Immature natural killer cell (primary cell): ENCODE results near the gene CSNK2A1. TPM values are rescaled to one million over a fixed set of nuclear protein-coding genes. Genes with fewer than 3 reads are reported as not detected.

Experiments
- DNase-seq, 3 donors: peaks; one replicate each; pipeline ENCODE4 v3.0.0; 2022; ENCODE audit warnings: mixed read lengths in 1 of 3
- H3K27ac Mint-ChIP-seq, 6 donors: one replicate each; pipeline ENCODE4 v1.8.0; 2020; ENCODE audit warnings: mixed read lengths in 6 of 6, mild to moderate bottlenecking in 5 of 6, inconsistent platforms in 4 of 6, moderate library complexity in 3 of 6
- H3K27me3 Mint-ChIP-seq, 3 donors: one replicate each; pipeline ENCODE4 v1.8.0; 2020 to 2021; ENCODE audit warnings: low read depth in 3 of 3, mild to moderate bottlenecking in 3 of 3, mixed read lengths in 3 of 3, moderate library complexity in 3 of 3, inconsistent platforms in 1 of 3
- H3K36me3 Mint-ChIP-seq, 3 donors: one replicate each; pipeline ENCODE4 v1.8.0; 2020; ENCODE audit warnings: mixed read lengths in 3 of 3, inconsistent platforms in 2 of 3, mild to moderate bottlenecking in 2 of 3
- H3K4me1 Mint-ChIP-seq, 2 donors: one replicate each; pipeline ENCODE4 v1.8.0; 2020; ENCODE audit warnings: inconsistent platforms in 2 of 2, mild to moderate bottlenecking in 2 of 2, mixed read lengths in 2 of 2, moderate library complexity in 1 of 2
- H3K4me3 Mint-ChIP-seq, 5 donors: one replicate each; pipeline ENCODE4 v1.8.0; 2020; ENCODE audit warnings: mild to moderate bottlenecking in 5 of 5, mixed read lengths in 5 of 5, inconsistent platforms in 3 of 5, moderate library complexity in 3 of 5
- H3K9me3 Mint-ChIP-seq, 6 donors: one replicate each; pipeline ENCODE4 v1.8.0; 2020; ENCODE audit warnings: mild to moderate bottlenecking in 6 of 6, mixed read lengths in 6 of 6, inconsistent platforms in 4 of 6, moderate library complexity in 3 of 6
- polyA plus RNA-seq, 3 donors: library from polyadenylated mRNA; unstranded; fragments of 300-500 nt; fragmentation: Illumina TruSeq; gene quantifications; one replicate each; pipeline ENCODE4 v1.2.3, GENCODE V29; 2021

CSNK2A1 gene
- polyA plus RNA-seq, 3 donors from 2014 or later: 39.9 to 65.9 (median 60.1) TPM

GRCh38 chr20:574297-574942 is 30.8 kb upstream of the CSNK2A1 start:
- no peak for DNase-seq
- Mint-ChIP-seq H3K4me1 (no peaks in the 10 kb centered on the region), H3K9me3 (no peaks in the 10 kb centered on the region), H3K27me3 (peaks cover 5 to 23% (median 6%) of the 10 kb centered on the region in 3 donors), H3K27ac (no peak overlapping the region), H3K4me3 (no peak overlapping the region), H3K36me3 (no peaks in the 10 kb centered on the region)

- Mint-ChIP-seq H3K27me3 (peaks cover 6 to 24% (median 11%) of the 10 kb centered on the region in 3 donors), H3K4me1 (no peaks in the 10 kb centered on the region), H3K36me3 (no peaks in the 10 kb centered on the region), H3K27ac (no peak overlapping the region), H3K9me3 (no peaks in the 10 kb centered on the region), H3K4me3 (no peak overlapping the region)
- DNase-seq: no peak
Measured at GRCh38 chr20:573414-574296, 30.1 kb upstream of the CSNK2A1 start.

- Mint-ChIP-seq H3K36me3 (no peaks in the 10 kb centered on the region), H3K4me3 (no peak overlapping the region), H3K27ac (peak overlapping the region in 1 of 6 donors; percentile 22), H3K27me3 (peaks cover 6 to 24% (median 11%) of the 10 kb centered on the region in 3 donors), H3K9me3 (no peaks in the 10 kb centered on the region), H3K4me1 (no peaks in the 10 kb centered on the region)
- no peak for DNase-seq
Measured at GRCh38 chr20:572727-573126, 29.1 kb upstream of the CSNK2A1 start.

GRCh38 chr20:571754-572441 is 28.3 kb upstream of the CSNK2A1 start:
- H3K9me3 Mint-ChIP-seq: no peaks in the 10 kb centered on the region
- no peak overlapping the region for H3K27ac Mint-ChIP-seq
- H3K4me1 Mint-ChIP-seq: no peaks in the 10 kb centered on the region
- no peak for DNase-seq
- no peaks in the 10 kb centered on the region for H3K36me3 Mint-ChIP-seq
- H3K4me3 Mint-ChIP-seq: no peak overlapping the region
- peaks cover 6 to 30% (median 17%) of the 10 kb centered on the region in 3 donors for H3K27me3 Mint-ChIP-seq

- Mint-ChIP-seq H3K4me3 (no peak overlapping the region), H3K4me1 (no peaks in the 10 kb centered on the region), H3K36me3 (no peaks in the 10 kb centered on the region), H3K27me3 (peaks cover 5 to 30% (median 15%) of the 10 kb centered on the region in 3 donors), H3K27ac (no peak overlapping the region), H3K9me3 (no peaks in the 10 kb centered on the region)
- no peak for DNase-seq
Measured at GRCh38 chr20:568673-569415, 25.3 kb upstream of the CSNK2A1 start.

- Mint-ChIP-seq H3K9me3 (no peaks in the 10 kb centered on the region), H3K27me3 (peaks cover 3 to 25% (median 15%) of the 10 kb centered on the region in 3 donors), H3K4me1 (no peaks in the 10 kb centered on the region), H3K36me3 (no peaks in the 10 kb centered on the region), H3K4me3 (no peak overlapping the region), H3K27ac (no peak overlapping the region)
- DNase-seq: no peak
Measured at GRCh38 chr20:568097-568652, 24.6 kb upstream of the CSNK2A1 start.

- no peaks in the 10 kb centered on the region for H3K4me1 Mint-ChIP-seq
- no peak overlapping the region for H3K4me3 Mint-ChIP-seq
- no peaks in the 10 kb centered on the region for H3K36me3 Mint-ChIP-seq
- H3K27me3 Mint-ChIP-seq: peaks cover 2 to 13% (median 11%) of the 10 kb centered on the region in 3 donors
- no peak overlapping the region for H3K27ac Mint-ChIP-seq
- H3K9me3 Mint-ChIP-seq: no peaks in the 10 kb centered on the region
- DNase-seq: no peak
Measured at GRCh38 chr20:564192-564591, 20.6 kb upstream of the CSNK2A1 start.

- Mint-ChIP-seq H3K27ac (no peak overlapping the region), H3K4me3 (no peak overlapping the region)
Measured at GRCh38 chr20:563187-563586, 19.6 kb upstream of the CSNK2A1 start.

GRCh38 chr20:562232-562897 is 18.8 kb upstream of the CSNK2A1 start:
- Mint-ChIP-seq H3K4me3 (no peak overlapping the region), H3K9me3 (no peaks in the 10 kb centered on the region), H3K4me1 (no peaks in the 10 kb centered on the region), H3K36me3 (no peaks in the 10 kb centered on the region), H3K27me3 (peaks cover 4 to 11% (median 7%) of the 10 kb centered on the region in 3 donors), H3K27ac (no peak overlapping the region)
- DNase-seq: no peak

More at GRCh38 chr20:563187-563586, 19.6 kb upstream of the CSNK2A1 start:
- Mint-ChIP-seq H3K36me3 (no peaks in the 10 kb centered on the region), H3K27me3 (peaks cover 2 to 13% (median 9%) of the 10 kb centered on the region in 3 donors), H3K4me1 (no peaks in the 10 kb centered on the region), H3K9me3 (no peaks in the 10 kb centered on the region)
- no peak for DNase-seq

- DNase-seq: peak; percentile 12 to 32 (median 18)
- no peaks in the 10 kb centered on the region for H3K9me3 Mint-ChIP-seq
- H3K4me3 Mint-ChIP-seq: no peak overlapping the region
- no peaks in the 10 kb centered on the region for H3K4me1 Mint-ChIP-seq
- peaks cover 3 to 8% (median 4%) of the 10 kb centered on the region in 3 donors for H3K27me3 Mint-ChIP-seq
- no peak overlapping the region for H3K27ac Mint-ChIP-seq
- H3K36me3 Mint-ChIP-seq: no peaks in the 10 kb centered on the region
Measured at GRCh38 chr20:561437-562231, 18.0 kb upstream of the CSNK2A1 start.

- no peaks in the 10 kb centered on the region for H3K4me1 Mint-ChIP-seq
- H3K36me3 Mint-ChIP-seq: no peaks in the 10 kb centered on the region
- peaks cover 5 to 8% (median 6%) of the 10 kb centered on the region in 3 donors for H3K27me3 Mint-ChIP-seq
- H3K9me3 Mint-ChIP-seq: no peaks in the 10 kb centered on the region
- no peak overlapping the region for H3K27ac Mint-ChIP-seq
- no peak for DNase-seq
- no peak overlapping the region for H3K4me3 Mint-ChIP-seq
Measured at GRCh38 chr20:560680-561079, 17.1 kb upstream of the CSNK2A1 start.

- Mint-ChIP-seq H3K27ac (no peak overlapping the region), H3K27me3 (peaks cover 6 to 17% (median 9%) of the 10 kb centered on the region in 3 donors), H3K36me3 (no peaks in the 10 kb centered on the region), H3K4me1 (no peaks in the 10 kb centered on the region), H3K4me3 (no peak overlapping the region), H3K9me3 (no peaks in the 10 kb centered on the region)
- DNase-seq: no peak
Measured at GRCh38 chr20:558117-558516, 14.5 kb upstream of the CSNK2A1 start.
